Effector CD8-positive, alpha-beta T cell (primary cell): Measurements from ENCODE around the gene CLDN7.

ENCODE experiments used
- DNase-seq: peaks from one replicate; lab custom pipeline; 2025; lab: John Stamatoyannopoulos, UW

The CLDN7 gene

DNA sequence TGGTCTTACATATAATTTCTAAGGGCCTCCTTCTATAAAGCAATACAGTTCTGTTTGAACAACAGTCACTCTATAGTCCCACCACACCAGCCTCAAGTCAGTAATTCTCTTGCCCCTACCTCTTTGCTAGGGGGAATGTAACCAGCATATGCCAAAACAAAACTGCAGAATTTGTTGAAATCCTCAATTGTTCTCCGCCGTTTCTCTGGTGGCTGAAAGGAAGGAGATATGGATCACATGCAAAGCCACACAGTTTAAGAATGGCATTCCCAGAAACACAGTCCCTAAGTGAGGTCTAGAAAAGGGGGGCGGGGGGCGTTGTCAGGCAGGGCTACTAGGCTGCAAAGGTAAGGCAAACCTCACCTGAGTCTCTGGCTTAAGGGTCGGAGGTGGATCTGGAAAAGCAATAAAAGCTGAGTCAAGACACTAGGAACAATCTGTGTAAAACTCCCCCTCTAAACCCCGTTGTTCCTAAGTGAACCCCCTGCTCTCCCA lies 25.0 kb downstream of the CLDN7 start:
- no peak for DNase-seq

- no peak for DNase-seq
Observed at GRCh38 chr17:7236808-7237207, 25.5 kb downstream of the CLDN7 start.

GRCh38 chr17:7235693-7236665 lies 26.3 kb downstream of the CLDN7 start:
- no peak for DNase-seq

DNA sequence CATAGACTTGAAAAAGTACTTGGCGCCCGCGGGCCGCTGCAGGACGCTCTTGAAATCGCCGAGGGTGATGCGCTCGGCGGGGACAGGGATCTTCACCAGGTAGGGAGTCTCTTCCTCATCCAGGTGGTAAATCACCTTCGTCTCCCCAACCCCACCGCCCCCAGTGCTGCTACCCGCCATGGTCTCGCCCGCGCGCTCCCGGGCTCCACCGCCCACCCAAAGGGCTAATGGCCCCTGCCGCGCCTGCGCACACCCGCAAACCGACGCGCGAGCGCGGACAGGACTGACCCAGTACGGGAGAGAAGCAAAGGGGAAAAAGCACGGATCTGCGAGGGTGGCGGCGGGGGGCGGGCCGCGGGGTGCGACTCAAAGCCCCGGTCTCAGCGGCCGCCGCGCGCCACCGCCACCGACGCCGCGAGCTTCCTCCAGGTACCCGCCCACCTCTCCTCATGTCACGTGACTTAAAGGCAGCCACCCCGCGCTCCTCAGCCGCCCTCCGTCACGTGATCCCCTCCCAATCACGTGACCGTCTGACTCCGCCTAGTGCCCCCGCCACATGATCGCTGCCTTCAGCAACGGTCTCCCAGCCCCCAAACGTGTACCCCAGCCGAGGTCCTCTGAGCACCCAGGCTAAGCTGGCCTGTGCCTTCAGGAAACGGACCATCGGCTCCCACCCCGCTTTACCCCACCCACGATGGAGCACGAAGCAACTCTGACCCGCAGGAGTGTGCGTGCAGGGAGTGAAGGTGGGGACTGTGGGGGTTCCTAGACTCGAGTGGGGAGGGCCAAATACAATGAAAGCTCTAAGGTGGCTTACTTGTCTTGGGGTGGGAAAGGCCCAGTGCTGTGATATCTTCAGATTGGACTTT lies 28.0 kb downstream of the CLDN7 start, which contains the start of gene DVL2:
TSS of gene DVL2 (minus strand) at position 435 of the 869 bp plus-strand sequence. CDS start at position 180, 255 bp downstream.
- peak; percentile 90 for DNase-seq

- DNase-seq: no peak
Observed at GRCh38 chr17:7233701-7234082, 28.6 kb downstream of the CLDN7 start.

DNA sequence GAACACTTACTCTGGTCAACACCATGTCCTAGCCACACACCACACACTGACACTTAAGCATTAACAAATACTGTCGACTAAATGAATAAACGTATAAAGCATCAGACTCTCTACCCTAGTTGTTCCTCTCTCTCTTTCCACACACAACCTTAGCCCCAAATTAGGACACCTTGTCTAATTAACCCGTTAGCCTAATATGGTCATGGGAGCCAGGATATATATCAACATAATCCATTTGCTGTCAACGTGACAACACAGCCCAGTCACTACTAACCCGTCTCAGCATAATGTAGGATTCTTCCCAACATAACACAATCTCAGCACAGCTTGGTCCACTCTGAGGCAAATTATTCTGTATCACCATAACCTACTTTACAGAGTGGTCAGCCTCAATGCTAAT lies 30.2 kb downstream of the CLDN7 start:
- no peak for DNase-seq

GRCh38 chr17:7229504-7229903 lies 32.8 kb downstream of the CLDN7 start:
- no peak for DNase-seq

DNA sequence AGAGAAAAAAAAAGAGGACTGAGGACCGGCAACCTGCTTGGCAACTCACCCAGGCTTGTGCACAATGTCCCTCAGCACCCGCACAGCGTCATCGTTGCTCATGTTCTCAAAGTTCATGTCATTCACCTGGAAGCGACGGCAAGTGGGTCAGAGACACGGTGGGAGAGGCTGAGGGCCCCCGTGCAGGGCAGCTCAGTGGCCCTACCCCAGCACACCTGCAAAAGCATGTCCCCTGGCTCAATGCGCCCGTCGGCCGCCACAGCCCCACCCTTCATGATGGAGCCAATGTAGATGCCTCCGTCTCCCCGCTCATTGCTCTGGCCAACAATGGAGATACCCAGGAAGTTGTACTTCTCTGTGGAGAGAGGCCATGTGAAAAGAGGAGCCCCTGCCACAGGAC lies 33.4 kb downstream of the CLDN7 start:
- DNase-seq: no peak

- DNase-seq: no peak
Observed at GRCh38 chr17:7226721-7227710, 35.3 kb downstream of the CLDN7 start.

GRCh38 chr17:7225711-7226331 lies 36.5 kb downstream of the CLDN7 start:
- no peak for DNase-seq

DNA sequence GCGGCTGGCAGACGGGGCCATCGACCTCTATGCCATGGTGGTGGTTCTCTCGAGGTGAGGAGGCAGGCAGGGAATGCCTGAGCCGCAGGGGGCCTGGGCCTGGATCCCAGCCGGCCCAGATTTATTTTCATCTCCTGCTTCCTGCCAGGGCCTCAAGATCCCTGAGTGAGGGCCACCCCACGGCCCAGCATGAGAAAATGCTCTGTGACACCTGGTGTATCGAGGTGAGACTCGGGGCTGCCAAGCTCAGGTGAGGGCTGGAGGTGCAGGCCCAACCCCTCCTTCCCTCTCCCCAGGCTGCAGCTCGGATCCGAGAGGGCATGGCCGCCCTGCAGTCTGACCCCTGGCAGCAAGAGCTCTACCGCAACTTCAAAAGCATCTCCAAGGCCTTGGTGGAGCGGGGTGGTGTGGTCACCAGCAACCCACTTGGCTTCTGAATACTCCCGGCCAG lies 37.6 kb downstream of the CLDN7 start:
- no peak for DNase-seq

DNA sequence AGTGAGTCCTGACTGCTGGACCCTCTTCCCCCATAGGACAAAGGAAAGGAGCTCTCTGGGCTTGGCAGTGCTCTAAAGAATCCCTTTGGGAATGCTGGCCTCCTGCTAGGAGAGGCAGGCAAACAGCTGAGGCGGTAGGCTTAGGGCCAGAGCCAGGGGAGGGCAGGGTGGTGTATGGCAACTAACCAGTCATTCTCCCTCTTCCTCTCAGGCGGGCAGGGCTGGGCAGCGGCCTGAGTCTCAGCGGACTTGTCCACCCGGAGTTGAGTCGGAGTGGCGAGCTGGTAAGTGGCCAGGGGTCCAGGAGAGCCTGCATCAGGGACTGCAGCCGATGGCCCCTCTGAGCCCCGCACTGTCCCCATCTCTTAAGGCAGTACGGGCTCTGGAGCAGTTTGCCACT lies 38.2 kb downstream of the CLDN7 start:
- no peak for DNase-seq

DNA sequence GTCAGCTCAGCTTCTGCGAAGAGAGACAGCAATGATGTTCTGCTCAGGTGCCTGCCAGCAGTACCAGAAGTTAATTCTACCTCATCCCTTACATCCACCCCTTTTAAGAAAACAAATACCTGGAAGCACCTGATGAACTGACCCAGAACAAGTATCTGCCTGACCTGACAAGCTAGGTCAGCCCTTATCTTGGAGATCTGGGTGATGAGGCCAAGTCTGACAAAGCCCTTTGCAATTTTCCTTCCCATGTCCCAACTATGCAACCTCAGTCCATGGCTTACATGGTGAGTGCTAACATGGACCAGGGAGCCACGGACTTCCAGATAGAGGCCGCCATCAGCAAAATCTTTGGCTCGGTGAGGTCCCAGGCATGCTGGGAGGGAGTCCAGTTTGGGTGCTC lies 38.9 kb downstream of the CLDN7 start:
- no peak for DNase-seq

GRCh38 chr17:7222972-7223292 lies 39.3 kb downstream of the CLDN7 start:
- DNase-seq: no peak

DNA sequence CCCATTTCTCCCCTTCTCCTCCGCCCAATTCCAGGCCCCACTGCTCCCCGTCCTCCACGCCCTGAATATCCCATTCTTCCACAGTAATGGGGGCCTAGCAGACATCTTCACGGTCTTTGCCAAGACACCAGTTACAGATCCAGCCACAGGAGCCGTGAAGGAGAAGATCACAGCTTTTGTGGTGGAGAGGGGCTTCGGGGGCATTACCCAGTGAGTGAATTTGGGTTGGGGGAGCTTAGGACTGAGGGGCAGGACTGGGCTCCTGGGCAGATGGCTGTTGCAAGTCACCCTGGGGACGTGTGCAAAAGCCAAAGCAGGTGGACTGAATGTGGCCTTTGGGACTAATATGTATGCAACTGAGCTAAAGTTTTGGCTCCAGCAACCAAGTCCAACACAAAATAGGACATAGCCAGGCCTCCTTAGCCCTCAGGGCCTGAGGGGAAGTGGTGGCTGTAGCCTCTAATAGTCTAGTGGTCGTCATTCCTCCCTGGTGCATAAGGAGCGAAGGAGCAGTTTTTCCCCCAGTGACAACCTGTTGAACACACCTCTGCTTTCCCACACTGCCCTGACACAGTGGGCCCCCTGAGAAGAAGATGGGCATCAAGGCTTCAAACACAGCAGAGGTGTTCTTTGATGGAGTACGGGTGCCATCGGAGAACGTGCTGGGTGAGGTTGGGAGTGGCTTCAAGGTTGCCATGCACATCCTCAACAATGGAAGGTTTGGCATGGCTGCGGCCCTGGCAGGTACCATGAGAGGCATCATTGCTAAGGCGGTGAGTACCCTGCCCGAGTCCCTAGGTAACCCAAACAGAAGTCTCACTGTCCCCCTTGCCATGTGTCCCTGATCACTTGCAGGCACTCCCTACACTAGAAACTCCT lies 39.9 kb downstream of the CLDN7 start:
- DNase-seq: no peak

DNA sequence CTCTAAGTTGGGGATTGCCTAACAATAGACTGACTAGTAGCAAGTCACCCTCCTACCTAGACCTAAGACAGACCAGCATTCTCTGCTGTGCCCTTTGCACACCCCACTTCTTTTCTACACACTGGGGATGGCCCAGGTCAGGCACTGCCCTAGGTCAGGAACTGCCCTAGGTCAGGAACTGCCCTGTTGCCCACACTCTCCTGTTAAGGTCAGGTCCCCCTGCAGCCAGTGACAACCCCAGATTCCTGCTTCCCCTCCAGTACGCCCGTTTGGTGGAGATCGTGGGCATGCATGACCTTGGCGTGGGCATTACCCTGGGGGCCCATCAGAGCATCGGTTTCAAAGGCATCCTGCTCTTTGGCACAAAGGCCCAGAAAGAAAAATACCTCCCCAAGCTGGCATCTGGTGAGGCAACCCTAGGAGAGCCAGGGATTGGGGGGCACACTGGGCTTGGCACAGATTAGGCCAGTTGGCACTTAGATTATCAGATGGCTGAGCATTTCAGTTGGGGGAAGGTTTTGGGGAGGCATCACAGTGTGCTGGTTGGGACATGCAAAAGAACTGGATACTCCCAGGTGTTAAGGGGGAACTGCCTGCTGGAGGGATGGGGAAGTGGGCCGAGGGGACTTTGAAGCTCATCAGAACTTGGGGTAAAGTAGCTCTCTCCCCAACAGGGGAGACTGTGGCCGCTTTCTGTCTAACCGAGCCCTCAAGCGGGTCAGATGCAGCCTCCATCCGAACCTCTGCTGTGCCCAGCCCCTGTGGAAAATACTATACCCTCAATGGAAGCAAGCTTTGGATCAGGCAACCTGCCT lies 40.8 kb downstream of the CLDN7 start:
- DNase-seq: no peak

DNA sequence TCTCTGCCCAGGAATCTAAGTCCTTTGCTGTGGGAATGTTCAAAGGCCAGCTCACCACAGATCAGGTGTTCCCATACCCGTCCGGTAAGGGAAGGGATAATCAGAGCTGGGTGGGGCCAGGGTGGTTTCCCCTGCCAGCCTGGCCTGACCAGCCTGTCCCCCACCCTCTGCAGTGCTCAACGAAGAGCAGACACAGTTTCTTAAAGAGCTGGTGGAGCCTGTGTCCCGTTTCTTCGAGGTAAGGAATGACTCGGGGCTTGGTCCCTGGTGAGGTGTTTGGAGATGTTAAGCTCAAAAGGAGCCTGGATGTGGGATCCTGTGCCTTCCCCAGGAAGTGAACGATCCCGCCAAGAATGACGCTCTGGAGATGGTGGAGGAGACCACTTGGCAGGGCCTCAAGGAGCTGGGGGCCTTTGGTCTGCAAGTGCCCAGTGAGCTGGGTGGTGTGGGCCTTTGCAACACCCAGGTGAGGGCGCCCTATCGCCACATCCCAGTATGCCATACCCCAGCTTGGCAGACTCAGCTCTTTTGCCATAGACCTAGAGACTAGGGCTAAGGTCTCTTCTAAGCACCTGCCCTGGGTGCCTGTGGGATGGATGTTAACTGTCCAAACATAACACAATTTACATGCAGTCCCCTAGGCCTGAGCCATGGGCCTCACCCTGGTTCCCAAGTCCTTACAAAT lies 41.5 kb downstream of the CLDN7 start:
- DNase-seq: no peak
